GM18505 (cell line): ENCODE measurements around the gene MYO10.
"Not testable (repeated sequence)": the region's sequence is repeated elsewhere in the genome, so short reads cannot be mapped to it uniquely, and the experiment has no call there.

ENCODE experiments used
- ATAC-seq: cut with Tn5 transposase; IDR thresholded peaks from one replicate; pipeline ENCODE4 v1.9.1; 2021; ENCODE audit not compliant: unreplicated experiment
- POLR2A ChIP-seq: IDR thresholded peaks from 4 replicates; pipeline ENCODE4 v1.6.1; 2011; ENCODE audit warnings: borderline replicate concordance; ENCODE audit not compliant: insufficient read depth, insufficient read length; ENCODE audit errors: extremely low read depth

The MYO10 gene

DNA sequence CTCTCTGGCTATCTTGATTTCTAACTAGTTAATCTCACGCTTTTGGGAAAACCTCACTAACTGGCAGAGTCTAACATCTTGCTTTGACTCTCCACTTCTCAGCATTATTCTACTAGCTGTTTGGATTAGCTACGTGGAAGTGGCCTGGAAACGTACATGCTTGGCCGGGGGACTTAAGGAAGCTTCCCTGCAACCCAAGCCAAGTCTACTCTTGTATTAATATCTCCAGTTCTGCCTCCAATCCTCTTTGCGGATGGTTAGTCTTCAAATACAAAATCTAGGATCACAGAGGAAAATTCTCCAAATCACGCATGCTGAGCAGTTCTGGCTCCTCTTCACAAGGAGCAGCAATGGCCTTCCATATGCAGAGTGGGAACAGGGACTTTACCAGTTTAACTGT is 267.5 kb downstream of the MYO10 start:
- TF ChIP-seq POLR2A: no peak
- no peak for ATAC-seq

DNA sequence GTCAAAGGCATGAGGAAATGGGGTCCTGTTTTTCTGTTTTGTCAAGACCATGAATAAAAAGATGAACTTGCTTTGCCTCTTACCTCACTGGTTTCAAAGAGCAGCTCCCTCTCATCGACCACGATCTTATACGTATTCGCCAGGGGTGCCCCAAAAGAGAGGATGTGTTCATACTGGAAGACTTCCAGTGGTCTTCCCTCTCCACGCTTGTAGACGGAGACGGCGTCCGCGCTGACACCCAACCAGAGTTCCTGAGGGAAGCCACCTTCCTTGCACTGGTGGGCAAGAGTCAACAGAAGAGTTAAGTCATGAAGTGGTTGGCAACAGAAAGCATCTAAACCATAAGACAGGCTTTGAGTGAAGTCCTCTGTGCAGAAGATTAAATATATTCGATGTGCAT is 267.9 kb downstream of the MYO10 start:
- ATAC-seq: no peak
- no peak for TF ChIP-seq POLR2A

DNA sequence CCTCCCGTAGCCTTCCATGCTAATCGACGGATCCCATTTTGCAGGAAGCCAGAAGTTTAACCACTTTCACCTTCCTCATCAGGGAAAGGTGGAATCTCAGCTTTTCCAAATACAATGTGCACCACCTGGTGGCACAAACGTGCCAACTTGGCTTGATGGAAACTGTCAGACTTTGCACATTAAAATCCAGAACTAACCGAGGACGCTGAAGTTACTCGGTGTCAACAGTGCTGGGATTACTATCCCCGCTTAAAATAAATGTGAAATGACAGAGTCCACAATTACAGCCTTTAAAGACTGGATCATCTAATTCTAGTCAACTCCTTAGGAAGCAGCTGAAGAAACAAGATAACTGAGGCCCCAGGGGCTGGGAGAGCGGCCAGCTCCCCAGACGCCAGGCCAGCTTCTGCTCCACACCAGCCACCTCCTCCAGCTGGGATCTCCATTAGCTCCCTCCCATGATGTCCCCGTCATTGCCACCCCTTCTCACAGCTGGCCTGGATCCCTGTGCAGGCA is 269.1 kb downstream of the MYO10 start:
- TF ChIP-seq POLR2A: no peak
- ATAC-seq: no peak

DNA sequence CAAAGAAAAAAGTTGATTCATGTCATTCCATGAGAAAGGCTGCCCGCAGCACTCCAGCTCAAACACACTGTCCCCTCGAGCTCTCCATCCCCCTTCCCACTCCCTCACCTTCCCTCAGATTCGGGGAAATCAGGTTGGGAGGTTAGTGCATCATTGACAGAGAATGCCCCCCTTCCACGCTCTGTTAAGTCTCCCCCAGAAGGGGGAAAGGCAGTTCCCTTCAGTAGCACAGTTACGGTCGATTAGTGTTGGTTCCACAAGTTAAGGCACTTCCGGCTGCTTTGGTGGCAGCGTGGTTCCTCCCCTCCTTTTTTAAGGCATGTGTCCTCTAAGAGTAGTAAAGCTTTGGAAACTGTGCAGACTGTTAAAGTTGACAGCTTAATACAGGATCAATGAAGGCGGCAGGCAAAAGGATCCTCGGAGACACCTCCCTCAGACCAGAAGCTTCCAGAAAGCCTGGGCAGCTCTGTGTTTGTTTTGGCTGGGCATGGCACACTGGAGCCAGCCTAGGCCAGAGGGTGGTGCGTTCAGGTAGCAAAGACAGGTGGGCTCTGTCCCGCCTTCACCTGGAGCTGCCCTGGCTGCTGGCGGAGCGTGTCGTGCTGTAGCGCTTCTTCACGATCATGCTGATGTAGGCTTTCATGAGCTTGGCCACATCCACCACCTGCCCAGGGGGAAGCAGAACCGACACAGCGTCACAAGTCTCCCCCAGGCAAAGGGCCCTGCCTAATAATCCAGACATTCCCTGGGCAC is 269.8 kb downstream of the MYO10 start:
- TF ChIP-seq POLR2A: no peak
- ATAC-seq: no peak

DNA sequence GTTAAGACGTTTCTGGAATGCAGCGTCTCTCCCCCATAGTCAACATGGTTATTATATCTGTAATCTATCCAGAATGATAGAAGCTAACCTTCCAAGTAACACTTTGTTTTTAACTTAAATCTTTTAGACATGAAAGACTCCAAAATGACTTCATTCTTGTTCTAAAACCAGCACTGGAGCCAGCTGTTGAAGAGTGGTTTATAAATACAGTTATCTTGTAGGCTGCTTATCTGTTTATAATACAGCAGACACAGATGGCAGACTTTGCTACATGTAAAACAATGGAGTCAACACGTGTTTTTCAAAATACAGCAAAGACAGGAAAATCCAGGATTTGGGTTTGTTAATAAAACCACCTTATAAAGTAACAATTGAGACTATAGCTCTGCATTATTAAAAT is 270.5 kb downstream of the MYO10 start:
- TF ChIP-seq POLR2A: no peak
- no peak for ATAC-seq

DNA sequence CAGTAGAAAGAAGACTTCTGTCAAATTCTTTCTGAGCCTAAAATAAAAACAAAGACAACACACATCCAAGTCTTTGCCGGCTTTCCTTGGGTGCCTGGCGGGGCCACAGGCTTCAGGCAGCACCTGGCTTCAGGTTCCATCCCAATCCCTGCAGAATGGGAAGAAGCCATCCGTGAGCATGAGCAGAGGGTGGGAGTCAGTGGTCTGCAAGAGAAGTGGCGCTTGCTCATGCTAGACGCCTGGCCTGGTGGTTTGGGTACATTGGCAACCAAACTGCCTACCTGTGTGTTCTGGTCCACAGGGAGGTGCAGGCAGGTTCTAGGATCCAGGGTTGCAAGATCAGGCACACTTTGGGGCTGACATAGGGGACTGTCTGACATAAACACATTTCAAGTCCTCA is 271.7 kb downstream of the MYO10 start:
- ATAC-seq: no peak
- no peak for TF ChIP-seq POLR2A

DNA sequence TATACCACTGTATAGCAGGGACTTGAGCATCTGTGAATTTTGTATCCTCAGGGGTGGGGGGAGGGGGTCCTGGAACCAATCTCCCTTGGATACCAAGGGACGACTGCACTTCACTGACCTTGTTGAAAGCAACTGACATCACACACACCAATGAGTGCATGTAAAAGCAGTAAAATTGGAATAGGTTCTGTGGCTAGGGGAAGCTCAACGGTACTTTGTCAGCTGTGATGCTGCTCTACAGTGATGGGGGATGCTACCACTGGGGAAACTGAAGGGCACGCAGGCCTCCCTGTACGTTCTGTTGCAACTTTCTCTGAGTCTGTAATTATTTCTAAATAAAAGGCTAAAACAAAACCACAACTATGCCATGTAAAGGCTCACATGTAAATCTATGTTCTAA is 272.2 kb downstream of the MYO10 start:
- ATAC-seq: no peak
- no peak for TF ChIP-seq POLR2A

DNA sequence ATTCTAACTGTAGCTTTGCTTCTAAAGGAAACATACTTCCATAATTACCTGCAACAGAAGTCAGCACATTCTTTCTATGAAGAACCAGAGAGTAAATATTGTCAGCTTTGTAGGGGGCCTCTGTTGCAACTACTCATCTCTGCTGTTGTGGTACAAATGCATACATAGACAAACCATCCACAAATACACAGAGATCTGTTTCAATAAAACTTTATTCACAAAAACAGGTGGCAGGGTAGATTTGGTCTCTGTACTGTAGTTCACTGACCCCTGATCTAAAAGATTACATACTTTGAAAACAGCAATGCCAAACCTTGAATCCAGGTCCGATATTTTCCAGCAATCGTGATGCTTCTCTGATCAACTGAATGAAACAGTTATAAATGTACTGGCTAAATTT is 274.4 kb downstream of the MYO10 start:
- TF ChIP-seq POLR2A: no peak
- ATAC-seq: no peak

DNA sequence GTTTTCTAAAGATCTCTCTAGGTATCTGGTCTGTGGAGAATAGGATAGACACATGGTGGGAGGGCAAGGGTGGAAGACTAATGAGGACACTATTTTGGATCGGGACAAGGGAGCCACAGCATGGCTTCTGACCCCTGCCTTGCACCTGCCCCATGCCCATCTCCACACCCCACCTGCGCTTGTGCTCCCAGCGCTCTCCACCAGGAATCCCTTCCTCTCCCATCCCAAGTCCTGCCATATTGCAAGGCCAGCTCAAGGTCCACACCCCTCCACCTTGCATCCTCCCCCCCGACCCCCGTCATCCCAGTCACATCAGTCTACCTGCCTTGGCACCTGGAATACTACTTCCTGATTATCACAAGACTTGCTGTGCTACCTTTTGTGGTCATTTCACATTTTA is 275.1 kb downstream of the MYO10 start:
- TF ChIP-seq POLR2A: no peak
- ATAC-seq: no peak

DNA sequence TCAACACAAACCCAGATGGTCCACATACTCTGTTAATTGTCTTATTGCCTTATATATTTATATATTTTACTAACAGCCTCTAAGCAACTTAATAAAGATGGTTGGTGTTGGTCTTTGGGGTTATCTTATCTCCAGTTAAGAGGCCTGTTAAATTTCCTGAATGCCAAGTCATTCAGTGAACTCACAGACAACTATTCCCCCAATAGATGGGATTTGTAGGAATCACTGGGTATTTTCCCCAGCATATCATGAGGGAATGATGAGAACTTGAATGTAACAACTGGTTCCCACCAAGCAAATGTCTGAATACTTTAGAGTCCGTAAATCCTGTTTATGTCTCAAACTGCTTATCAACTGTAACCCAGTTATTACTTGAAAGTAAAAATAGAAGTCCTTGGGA is 276.6 kb downstream of the MYO10 start:
- TF ChIP-seq POLR2A: no peak
- ATAC-seq: no peak

DNA sequence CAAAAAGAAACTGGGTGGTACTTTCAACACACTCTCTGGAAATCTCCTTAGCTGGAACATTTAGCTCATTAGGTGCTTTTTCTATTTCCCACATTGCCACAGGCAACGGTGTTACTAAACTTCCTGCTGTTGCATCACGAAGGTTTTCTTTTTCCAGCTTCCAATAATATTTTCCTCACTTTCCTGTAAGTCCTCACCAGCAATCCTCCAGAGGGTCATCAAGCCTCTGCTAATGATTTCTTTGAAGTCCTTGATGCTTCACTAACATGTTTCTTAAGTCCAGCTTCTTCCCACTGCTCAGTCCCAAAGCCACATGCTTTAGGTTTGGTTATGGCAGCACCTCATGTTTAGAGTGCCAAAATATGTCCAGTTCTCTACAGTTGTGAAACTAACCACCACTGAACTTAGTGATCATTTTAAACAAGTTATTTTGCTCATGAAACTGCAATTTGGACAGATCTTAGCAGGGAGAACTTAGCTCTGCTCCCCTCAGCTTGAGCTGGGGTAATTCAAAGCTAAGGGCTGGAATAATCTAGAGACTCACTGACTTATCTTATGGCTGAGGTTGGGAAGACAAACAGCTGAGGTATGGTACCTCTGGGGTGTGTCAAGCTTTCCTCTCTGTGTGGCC is 279.4 kb downstream of the MYO10 start:
- TF ChIP-seq POLR2A: no peak
- ATAC-seq: no peak

DNA sequence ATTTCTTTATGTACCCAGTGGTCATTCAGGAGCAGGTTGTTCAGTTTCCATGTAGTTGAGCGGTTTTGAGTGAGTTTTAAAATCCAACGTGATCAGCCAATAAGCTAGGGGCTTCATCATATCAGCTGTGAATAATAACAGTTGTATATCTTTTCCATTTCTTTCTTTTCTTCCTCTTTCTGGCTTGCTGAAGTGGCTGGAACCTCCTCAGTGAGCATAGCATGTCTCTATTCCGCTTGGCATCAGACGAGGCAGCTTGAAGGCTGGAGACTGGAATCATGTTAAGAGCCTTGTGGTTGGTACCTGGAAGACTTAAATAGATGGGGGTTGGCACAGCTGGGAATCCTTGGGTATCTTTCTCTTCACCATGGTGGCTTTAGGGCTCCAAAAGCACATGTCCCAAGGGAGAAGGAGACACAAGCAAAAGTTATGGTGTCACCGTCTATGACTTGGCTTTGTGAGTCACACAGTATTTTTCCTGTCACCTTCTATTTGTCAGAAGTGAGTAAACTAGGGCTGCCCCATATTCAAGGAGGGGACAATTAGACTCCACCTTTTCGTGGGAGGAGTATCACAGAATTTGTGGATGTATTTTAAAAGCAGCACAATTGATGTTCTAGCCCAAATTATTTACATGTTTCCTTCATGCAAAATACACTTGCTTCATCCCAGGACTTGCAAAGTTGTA is 281.3 kb downstream of the MYO10 start:
- ATAC-seq: no peak
- no peak for TF ChIP-seq POLR2A

DNA sequence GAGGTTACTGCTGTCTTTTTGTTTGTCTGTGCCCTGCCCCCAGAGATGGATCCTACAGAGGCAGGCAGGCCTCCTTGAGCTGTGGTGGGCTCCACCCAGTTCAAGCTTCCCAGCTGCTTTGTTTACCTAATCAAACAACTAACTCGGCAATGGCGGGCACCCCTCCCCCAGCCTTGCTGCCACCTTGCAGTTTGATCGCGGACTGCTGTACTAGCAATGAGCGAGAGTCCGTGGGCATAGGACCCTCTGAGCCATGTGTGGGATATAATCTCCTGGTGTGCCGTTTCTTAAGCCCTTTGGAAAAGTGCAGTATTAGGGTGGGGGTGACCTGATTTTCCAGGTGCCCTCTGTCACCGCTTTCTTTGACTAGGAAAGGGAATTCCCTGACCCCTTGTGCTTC is 287.3 kb downstream of the MYO10 start:
- ATAC-seq: not testable (repeated sequence)
